GM20000 (cell line): ENCODE data around the gene CCDC142.
"Not testable (repeated sequence)": the region's sequence is repeated elsewhere in the genome, so short reads cannot be mapped to it uniquely, and the experiment has no call there.

Source experiments
- DNase-seq: peaks from one replicate; pipeline ENCODE4 v3.0.0; 2012; ENCODE audit warnings: low spot score
- TF ChIP-seq, protein P1 (sequence below): IDR thresholded peaks from 2 replicates; pipeline ENCODE4 v1.5.1; 2012; ENCODE audit warnings: mild to moderate bottlenecking, control low read depth; ENCODE audit errors: extremely low read depth, missing control alignments

The CCDC142 gene

DNA sequence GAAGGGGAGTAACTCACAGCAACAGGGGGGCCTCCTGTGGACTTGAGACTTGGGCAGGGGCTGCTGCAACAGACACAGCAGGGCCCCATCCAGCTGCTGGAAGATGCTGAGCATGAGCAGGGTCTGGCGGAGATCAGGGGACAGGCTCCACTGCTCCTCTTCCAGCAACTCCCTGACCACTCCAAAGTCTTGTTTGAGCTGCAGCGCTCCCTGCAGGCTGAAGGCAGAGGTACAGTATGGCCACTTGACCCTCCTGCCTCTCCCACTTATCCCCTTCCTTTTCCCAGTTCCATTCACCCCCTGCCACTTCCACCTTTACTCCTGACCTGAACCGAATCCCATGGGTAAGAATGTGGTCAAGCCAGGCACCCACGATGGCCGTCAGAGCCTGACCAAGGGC, 7.9 kb downstream of the CCDC142 start:
- TF ChIP-seq, protein P1, sequence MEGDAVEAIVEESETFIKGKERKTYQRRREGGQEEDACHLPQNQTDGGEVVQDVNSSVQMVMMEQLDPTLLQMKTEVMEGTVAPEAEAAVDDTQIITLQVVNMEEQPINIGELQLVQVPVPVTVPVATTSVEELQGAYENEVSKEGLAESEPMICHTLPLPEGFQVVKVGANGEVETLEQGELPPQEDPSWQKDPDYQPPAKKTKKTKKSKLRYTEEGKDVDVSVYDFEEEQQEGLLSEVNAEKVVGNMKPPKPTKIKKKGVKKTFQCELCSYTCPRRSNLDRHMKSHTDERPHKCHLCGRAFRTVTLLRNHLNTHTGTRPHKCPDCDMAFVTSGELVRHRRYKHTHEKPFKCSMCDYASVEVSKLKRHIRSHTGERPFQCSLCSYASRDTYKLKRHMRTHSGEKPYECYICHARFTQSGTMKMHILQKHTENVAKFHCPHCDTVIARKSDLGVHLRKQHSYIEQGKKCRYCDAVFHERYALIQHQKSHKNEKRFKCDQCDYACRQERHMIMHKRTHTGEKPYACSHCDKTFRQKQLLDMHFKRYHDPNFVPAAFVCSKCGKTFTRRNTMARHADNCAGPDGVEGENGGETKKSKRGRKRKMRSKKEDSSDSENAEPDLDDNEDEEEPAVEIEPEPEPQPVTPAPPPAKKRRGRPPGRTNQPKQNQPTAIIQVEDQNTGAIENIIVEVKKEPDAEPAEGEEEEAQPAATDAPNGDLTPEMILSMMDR = no peak
- no peak for DNase-seq

DNA sequence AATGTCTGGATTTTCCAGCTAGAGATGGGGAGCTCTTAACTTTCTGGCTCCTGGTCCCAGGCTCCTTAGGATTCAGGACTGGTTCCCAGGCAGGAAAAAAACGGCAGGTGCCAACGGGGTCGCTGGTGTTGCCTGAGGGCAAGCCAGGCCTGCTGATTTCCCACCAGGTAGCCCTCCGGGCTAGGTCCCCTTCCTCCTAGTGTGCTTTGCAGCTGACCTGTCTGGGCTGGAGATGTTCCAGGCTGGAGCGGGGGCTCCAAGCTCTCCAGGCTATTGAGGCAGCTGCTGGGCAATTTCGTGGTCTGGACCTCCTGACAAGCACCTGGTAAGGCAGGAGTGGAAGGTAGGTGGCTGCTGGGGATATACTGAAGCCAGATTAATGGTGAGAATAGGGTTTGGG, 8.3 kb downstream of the CCDC142 start:
- no peak for DNase-seq
- TF ChIP-seq, protein P1 = no peak

DNA sequence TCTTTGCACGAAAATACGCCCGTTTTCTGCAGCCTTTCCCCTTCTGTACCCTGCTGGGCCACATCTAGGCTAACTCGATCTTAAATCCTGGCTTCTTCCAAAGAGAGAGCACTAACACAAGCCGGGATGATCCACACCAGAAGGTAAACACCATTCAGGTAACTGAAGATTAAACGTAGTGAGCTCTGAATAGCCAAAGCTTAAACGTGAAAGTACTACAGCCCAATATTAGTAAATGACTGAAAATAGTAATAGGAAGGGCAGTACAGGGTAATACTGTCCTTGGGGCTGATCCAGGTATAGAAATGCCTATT, 9.9 kb downstream of the CCDC142 start:
- no peak for DNase-seq
- TF ChIP-seq, protein P1 = no peak

DNA sequence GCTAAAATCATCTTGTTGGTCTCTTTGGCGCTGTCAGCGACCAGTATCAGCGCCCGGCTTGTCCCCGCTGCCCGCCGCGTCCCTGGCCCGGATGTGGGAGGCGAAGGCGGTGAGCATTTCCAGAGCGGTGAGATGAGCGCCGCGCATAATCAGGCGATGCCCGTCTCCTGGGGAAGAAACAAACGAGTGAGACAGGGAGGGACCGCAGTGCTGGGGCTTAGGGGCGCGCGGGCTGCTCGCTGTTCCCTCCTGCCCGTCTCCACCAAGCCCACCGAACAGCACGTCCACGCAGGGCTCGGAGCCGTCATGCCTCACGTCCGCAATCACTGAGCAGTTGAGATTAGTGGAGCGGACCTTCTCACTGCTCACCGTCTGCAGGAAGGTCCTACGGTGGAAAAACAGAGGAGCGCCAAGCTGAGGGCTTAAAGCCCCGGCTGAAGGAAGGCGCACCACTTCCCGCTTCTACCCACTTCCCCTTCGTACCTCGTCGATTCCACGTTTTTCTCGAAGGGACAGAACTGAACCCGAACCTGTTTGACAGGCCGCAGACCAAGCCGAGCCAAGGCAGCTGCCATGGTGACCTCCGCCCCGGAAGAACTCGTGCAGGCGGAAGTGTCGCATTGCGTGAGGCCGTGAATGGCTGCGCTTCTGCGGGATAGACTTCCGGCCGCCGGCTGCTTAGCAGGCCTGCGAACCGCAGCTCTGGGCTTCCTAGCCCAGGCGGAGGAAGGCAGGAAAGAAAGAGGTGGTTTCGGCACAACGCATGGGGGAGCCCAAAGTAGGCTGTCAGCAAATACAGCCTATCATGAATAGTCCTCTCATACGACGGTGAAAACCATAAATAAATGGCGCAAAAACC, 10.5 kb downstream of the CCDC142 start, which contains the start of gene MRPL53:
Gene MRPL53 (minus strand): TSS at position 595 of the 859 bp plus-strand sequence. CDS start 20 bp downstream, at position 575.
- TF ChIP-seq, protein P1 = no peak
- DNase-seq = peak; percentile 86

DNA sequence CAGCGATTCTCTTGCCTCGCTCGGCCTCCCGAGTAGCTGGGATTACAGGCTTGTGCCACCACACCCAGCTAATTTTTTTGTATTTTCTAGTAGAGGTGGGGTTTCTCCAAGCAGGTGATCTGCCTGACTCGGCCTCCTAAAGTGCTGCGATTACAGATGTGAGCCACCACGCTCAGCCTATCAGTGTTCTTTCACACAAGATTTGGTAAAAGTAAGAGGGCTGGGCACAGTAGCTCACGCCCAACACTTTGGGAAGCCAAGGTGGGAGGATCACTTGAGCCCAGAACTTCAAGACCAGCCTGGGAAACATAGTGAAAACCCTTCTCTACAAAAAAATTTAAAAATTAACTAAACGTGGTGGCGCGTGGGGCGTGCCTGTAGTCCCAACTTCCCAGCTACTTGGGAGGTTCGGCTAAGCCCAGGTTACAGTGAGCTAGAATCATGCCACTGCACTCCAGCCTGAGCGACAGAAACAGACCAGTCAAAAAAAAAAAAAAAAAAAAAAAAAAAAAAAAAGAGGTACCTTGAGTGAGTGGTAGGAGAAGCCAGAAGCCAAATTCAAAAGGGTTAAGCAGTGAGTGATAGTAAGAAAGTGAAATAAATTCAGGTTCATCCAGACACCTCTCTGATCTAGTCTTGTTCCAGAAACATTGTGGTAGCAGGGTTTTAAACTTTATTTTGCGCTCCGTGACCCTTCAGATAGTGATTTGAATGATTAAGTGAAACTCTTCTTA, 11.3 kb downstream of the CCDC142 start:
- no peak for DNase-seq
- TF ChIP-seq, protein P1 = no peak

DNA sequence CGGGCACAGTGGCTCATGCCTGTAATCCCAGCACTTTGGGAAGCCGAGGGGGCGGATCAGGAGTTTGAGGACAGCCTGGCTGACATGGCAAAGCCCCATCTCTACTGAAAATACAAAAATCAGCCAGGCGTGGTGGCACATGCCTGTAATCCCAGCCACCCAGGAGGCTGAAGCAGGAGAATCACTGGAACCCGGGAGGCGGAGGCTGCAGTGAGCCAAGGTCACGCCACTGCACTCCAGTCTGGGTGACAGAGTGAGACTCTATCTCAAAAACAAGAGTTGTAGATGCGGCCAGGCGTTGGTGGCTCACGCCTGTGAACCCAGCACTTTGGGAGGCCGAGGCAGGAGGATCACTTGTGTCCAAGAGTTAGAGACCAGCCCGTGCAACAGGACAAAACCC, 12.1 kb downstream of the CCDC142 start:
- DNase-seq = not testable (repeated sequence)

DNA sequence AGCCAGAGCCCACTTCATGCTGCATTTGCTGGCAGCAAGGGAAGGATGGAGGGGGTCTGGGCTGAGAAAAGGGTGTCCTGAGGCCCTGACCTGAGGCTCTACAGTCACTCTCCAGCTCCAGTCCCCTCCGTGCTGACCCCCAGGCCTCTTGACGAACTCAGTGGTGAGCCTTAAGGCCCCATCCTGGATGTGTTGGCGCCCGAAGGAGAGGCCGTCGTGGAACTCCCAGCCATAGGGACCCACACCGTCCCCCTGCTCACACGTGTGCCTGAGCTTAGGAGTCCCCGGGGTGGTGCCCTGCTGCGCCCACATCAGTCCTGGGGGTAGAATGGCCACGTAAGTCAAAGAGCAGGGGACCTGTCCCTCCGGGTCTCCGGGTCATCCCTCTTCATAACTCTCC, 18.4 kb downstream of the CCDC142 start:
- TF ChIP-seq, protein P1 = no peak
- no peak for DNase-seq
